Activated CD4-positive, alpha-beta T cell treated with anti-CD3 and anti-CD28 coated beads, Interleukin-10, Interleukin-2, amounts not matched to agents 100 ng/mL and 50 ng/mL, durations not matched to agents 16 hours and 8 hours (primary cell): ENCODE data around the gene DNM2.
"Not testable (repeated sequence)": the region's sequence is repeated elsewhere in the genome, so short reads cannot be mapped to it uniquely, and the experiment has no call there.

Source experiments
- DNase-seq: peaks from one replicate; pipeline ENCODE4 v3.0.0-alpha.2; 2020

Gene DNM2

DNA sequence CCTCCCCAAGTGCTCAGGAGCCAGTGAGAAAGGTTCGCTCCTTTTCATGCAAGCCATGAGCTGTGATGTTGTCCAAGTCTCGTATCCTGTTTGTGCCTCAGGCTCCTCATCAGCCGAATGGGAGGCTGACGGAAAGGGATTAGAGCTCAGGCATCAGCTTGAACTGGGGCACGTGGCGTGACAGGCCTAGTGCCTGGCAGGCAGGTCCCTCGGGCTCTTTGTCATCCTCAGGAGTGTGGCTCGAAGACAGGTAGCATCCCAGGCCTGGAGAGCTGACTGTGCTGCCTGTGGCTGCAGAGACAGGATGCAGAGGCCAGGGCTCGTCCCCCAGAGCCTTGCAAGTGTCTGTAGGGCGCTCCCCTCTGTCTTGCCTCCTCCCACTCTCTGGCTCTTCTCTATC is 38.5 kb downstream of the DNM2 start:
- no peak for DNase-seq

DNA sequence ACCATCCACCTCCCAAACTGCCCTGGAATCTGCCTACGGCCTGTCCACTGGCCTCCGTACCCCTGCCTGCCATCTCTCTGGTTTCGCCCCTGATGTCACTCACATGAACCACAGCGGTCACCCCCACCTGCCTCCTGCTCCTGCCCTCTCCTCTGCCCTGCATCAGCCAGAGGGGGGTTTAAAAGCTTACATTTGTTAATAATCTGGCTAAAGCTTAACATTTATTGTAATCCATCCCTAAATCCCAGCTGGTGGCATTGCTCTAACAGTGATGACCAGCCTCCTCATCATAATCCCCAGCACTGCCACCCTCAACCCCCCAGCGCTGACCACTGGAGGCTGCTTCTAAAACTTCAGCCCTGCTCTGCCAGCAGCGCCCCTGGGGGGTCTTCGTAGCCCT is 38.9 kb downstream of the DNM2 start:
- no peak for DNase-seq

DNA sequence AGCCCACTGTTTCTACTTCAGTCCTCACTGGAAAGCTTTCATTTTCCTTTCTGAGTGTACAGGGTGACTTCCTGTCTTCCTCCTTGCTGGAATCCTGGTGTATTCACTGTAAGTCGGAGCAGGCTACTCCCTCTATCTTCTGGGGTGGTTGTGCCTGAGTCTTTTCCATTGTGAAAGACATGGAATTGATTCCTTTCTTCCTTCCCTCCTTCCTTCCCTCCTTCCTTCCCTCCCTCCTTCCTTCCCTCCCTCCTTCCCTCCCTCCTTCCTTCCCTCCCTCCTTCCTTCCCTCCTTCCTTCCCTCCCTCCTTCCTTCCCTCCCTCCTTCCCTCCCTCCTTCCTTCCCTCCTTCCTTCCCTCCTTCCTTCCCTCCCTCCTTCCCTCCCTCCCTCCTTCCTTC is 40.2 kb downstream of the DNM2 start:
- DNase-seq = not testable (repeated sequence)

DNA sequence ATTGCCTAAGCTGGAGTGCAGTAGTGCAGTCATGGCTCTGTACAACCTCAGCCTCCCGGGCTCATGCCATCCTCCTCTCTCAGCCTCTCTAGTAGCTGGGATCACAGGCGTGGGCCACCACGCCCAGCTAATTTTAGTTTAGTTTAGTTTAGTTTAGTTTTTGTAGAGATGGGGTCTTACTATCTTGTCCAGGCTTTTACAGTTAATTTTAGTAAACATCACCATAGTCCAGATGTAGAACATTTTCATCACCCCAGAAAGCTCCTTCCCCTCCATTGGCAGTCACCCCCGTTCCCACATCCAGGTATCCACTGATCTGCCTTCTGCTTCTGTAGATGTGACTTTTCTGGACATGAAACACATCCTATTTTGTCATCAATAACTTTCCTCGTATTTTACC is 41.1 kb downstream of the DNM2 start:
- DNase-seq = no peak

DNA sequence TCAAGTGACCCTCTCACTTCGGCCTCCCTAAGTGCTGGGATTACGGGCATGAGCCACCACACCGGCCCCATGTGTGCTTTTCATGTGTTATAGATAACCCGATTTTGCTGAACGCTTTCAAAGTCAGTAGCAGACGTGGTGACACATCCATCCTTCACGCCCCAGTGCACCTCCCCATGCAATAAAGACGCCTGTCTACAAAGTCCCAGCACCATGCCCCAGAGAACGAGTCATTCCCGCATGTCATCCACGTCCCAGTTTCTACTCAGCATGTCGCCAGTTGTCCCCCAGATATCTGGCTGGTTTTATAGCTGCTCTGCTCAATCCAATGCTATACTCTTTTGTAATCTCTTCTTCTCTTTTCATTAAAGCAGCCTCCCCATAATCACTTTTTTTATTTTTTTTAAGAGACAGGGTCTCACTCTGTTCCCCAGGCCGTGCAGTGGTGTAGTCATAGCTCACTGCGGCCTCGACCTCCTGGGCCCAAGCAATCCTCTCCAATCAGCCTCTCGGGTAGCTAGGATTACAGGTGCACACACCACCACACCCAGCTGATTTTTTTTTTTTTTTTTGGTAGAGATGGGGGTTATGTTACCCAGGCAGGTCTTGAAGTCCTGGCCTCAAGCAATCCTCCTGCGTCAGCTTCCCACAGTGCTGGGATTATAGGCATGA is 42.5 kb downstream of the DNM2 start:
- DNase-seq = peak; percentile 45

DNA sequence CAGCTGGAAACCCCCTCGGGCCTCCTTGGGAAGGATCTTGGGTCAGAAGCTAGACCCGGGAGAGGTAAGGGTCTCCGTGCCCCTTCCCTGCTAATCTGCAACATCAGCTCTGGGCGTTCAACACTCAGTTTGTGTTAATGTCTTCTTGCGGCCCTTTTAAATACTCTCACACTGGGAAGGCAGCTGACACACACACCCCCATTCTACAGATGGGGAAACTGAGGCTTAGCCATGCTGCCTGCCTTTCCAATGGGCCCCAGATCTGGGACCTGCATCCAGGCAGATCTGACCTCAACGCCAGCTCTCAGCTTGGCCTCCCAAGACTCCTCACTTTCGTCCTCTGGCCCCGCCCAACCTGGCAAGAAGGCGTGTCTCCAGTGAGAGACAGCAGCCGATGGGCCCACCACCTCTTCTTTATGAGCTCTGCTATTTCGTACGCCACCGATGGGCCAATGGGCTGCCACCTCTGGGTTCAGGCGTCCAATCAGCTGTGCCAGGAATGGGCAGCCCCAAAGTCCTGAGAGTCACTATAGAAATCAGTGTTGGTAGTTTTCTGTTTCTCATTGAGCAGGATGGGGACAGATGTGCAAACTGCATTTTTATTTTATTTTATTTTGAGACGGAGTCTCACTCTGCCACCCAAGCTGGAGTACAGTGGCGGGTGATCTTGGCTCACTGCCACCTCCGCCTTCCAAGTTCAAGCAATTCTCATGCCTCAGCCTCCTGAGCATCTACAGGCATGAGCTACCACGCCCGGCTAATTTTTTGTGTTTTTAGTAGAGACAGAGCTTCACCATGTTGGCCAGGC is 43.8 kb downstream of the DNM2 start:
- DNase-seq = no peak

DNA sequence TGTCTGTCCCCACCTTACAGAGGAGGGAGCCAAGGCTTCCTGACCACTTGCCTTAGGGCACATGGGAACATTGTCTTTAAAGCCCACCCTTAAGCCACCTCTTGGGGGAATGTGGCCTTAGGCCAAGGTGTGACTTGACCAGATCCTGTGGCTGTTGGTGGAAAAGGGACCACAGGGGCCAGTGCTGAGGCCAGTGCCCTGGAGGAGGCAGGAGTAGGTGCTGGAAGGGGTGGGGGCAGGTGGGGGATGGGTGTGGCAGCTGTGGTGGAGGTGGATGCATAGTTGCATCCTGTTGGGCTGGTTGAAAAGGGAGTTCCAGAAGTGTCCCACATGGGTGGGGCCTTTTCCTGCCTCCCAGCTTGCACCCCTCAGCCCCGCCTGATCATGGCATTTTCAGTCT is 44.8 kb downstream of the DNM2 start:
- peak; percentile 41 for DNase-seq

DNA sequence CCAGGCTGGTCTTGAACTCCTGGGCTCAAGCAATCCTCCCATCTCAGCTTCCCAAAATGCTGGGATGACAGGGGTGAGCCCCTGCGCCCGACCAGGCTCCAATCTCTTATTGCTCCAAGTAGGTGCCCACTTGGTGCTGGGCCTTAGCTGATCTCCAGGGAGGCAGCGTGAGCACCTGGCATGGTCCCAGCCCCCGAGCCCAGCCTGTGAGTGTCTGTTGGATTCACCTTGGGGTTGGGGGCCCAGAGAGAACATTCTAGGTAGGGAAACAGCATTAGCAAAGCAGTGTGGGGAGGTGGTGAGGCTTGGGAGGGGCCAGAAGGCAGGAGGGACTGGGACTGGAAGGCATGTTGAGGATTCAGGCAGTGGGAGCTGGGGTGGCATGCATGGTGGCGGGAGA is 45.5 kb downstream of the DNM2 start:
- no peak for DNase-seq

DNA sequence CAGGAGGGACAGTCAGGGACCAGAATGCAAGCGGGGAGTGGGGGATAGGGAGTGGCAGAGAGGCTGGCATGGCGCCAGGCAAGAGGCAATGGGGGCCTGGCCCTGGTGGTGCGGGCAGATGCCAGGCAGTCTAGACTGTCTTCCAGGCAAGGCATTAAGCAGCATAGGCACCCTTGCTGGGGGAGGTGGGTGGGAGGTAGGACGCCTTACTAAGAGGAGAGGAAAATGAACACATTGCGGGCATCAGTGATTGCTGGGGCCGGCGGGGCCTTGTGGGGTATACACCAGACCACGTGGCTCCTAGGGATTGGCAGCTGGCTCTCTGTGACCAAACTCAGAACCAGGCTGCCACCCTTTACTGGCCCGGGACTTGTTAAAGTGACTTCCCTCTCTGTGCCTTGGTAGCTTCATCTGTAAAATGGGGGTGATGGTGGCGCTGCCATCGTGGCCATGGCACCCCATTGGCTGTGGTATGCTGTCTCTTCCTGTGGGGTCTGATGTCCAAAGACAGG is 46.0 kb downstream of the DNM2 start:
- DNase-seq = no peak

DNA sequence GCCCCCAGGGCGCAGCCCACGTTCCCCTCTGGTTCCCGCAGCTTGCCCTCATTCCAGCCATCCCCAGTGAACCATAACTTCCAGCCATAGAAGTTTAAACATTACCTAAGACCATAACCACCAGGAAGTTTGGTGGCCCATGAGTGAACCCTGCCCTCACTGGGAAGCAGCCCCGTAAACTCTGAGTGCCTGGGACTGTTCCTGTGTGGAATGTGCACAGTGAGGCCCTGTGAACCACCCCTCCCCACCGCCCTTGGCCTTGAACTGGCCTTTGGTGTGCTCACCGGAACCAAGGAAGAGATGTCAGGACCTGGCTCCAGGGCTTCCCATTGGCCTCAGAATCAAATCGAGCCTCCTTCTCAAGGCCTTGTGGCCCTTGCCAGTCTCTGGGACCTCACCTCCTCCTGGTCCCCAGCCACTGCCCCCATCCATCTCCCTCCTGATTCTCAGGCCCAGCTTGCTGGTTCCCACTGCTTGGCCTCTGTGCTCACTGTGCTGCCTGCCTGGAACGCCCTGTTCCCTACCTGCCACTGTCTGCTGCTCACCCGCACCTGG is 46.5 kb downstream of the DNM2 start:
- DNase-seq = no peak

DNA sequence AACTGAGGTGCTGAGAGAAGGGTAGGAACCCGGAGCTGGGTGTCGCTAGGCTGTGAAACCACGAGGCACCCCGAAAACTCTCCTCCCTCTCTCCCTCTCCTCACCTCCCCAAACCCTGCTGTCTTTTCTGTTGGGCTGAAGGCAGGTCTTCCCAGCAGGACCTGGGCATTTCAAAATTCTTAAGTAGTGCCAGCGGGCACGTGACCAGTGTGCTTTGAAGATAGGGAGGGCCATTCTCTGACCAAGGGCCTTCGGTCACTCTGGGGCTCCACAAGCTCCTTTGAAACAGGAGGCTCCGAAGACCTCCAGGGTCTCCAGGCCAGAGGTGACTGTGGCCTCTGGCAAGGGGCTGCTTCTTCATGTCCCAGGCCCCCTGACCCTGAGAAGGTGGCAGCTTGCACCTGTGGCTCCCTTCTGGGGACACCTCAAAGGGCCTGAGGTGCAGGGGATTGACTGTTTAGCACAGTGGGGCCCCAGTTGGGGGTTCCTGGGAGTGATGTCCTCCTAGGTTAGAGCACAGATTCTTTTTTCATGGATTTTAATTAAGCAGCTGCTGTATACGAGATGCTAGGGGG is 48.3 kb downstream of the DNM2 start:
- DNase-seq = no peak

DNA sequence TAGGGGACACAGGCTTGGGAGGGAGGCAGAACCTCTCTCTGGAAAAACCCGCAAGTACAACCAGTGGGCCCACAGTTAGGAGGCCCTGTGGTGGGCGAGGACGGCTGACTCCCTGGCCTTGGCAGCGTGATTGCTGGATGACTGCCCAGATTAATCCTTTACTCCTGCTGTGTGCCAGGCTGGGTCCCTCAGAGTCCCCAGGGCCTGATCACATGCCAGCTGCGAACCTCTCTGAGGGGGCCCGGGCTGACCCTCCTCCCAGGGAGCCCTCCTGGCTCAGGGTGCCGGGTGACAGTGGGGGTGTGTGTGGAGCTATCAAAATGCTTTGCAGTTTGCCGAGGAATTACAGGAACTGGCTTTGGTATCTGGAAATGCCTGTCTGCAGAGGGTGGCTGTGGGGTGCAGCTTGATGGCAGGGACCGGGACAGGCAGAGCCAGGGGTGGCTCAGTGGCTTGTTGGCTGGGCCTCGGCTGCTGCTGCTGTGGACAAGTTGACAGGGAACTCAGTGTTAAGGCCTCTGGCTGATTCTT is 48.9 kb downstream of the DNM2 start:
- no peak for DNase-seq

DNA sequence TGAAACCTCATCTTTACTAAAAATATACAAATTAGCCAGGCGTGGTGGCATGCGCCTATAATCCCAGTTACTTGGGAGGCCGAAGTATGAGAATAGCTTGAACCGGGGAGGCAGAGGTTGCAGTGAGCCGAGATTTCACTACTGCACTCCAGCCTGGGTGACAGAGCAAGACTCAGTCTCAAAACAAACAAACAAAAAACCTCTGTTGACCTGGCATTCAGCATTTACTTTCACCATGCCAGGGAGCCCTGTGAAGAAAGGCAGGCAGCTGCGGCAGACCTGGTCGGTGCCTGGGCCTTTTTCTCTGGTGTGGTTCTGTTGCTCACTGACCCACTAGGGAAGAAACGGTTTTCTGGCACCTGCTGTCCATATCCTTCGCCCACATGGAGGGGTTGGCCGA is 49.8 kb downstream of the DNM2 start:
- DNase-seq = no peak

DNA sequence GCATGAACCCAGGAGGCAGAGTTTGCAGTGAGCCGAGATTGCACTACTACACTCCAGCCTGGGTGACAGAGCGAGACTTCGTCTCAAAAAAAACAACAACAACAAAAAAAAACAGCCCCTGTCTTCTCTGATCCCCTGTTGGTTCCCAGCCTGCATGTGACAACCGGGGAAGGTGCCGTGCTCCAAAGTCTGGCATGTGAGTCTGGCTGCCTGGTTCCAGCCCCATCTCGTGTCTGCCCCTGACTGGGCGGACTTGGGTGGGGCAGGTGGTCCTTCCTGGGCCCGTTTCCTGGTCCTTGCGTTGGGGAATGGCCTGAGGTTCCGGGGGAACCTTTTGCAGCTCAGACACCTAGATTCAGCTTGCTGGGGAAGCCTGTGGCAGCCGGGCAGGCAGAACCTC is 50.5 kb downstream of the DNM2 start:
- DNase-seq = no peak

DNA sequence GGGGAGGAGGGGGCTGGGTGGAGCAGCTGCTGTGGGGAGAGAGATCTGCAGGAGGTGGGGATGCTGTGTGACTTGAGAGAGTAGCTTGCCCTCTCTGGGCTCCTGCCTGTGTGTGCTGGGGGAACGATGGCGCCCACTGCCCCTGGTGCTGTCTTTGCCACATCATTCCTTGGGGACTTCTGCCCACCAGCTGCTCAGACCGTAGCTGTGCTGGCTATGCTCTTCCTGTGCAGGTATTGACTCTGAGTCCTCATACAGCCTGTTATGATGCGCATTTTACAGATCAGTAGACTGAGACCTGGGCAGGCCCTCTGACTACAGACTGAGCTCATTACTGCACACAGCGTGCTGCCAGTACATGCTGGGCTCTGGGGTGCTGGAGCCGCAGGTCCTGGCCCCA is 51.1 kb downstream of the DNM2 start:
- no peak for DNase-seq

DNA sequence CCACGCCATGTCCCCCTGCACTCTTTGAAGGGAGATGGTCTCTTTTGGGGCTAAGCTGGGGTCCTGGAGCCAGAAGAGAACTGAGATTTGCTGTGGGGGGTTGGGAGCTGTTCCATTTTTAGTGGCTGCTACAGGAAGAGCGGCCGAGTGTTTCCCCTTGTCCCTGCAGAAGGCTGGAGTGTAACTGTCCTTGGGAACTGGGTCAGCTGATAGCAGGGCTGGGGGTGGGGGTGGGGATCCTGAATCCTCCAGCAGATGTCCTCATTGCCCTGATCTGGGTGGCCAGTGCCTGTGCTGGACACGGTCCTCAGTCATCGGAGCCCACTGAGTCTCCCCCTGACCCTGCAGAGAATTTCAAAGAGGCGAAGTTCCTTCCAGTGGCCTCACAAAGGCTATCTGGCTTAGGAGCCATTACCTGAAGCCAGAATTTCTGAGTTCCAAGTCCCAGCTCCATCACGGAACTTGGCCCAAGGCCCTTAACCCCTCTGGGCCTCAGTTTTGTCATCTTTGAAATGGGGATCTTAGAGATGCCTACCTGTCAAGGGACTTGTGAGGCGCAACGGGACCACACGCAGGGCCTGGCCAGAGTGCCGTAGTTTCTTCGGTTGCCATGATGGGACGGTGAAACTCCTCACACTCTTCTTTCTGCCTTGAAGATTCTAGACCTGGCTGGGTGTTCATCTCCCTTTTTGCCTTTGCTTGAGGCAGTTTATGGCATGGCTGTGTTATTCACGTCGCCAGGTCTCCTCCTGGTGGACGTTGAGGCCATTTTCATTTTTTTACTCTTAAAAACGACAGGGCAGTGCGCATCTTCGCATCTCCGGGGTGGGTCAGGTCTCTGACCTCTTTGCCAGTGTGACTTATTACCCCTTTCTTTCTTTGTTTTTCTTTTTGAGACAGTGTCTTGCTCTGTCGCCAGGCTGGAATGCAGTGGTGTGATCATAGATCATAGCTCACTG is 51.9 kb downstream of the DNM2 start:
- no peak for DNase-seq

DNA sequence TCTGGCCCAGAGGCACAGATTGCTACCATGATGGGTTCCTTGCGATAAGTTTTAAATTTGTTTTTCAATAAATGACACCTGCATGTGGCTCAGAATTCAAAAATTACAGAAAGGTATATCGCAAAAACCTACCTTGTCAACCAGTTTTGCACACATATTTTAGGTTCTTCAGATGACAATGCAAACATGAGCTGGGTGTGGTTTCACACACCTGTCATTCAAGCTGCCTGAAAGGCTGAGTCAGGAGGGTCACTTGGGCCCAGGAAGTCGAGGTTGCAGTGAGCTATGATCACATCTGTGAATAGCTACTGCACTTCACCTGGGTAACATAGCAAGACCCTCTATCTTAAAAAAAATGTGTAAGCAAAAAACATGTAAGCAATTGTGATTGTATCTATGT is 56.1 kb downstream of the DNM2 start:
- DNase-seq = peak; percentile 52

DNA sequence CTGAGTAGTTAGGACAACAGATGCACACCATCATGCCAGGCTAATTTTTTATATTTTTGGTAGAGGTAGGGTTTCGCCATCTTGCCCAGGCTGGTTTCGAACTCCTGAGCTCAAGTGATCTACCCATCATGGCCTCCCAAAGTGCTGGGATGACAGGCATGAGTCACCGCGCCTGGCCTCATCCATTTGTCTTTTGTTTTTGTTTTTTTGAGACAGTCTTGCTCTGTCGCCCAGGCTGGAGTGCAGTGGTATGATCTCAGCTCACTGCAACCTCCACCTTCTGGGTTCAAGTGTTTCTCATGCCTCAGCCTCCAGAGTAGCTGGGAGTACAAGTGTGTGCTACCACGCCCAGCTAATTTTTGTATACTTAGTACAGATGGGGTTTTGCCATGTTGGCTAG is 57.0 kb downstream of the DNM2 start:
- DNase-seq = no peak

DNA sequence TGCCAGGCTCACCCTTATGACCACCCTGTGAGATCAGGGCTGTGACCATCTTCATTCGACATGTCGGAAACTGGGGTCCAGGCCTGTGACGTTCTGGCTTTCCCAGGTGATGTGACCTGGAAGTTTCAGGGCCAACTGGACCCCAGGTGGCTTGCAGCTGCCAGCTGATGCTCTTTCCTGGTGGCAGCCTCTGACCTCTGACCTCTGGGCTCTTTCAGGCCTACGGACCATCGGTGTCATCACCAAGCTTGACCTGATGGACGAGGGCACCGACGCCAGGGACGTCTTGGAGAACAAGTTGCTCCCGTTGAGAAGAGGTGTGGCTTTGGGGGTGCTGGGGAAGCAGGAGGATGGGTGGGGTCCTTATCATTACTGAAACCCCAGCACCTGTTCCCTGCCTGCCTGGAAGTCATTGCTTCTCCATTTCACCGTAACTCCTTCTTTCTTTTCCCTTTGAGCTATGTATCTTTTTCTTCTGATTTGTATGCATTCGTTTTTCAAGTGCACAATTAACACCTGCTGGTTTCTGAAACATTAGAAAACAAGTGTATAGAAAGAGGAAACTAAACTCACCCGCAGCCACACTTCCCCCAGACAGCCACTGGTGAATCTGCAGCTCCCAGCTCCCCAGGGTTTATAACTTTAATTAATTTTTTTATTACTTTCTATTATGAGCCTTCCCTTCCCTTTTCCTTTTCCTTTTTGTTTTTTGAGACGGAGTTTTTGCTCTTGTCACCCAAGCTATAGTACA is 59.2 kb downstream of the DNM2 start:
- DNase-seq = no peak

DNA sequence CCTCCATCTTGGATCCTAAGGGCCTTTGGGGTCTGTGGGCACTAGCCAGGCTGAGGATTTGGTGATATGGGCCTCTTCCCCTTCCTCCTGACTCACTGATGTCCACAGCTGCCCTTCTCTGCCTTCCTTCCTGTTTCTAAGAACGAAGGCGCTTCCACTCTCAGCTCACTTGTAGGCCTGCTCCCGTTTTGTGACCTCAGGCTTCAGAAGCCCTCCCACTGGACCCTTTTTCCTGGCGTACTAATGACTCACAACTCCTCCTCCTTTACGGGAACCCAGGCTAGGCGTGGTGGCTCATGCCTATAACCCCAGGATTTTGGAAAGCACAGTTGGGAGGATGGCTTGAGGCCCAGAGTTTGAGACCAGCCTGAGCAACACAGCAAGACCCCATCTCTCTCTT is 62.5 kb downstream of the DNM2 start:
- DNase-seq = no peak

DNA sequence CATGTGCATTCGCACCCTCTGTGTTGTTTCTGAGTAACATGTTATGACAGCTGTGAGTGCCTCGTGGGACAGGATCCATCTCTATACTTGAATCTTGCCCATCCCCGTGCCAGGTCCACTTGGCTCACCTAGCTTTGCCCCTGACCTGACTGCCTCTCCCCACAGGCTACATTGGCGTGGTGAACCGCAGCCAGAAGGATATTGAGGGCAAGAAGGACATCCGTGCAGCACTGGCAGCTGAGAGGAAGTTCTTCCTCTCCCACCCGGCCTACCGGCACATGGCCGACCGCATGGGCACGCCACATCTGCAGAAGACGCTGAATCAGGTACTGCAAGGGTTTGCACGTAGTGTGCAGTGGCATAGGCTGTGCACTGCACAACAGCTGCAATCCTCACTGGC is 64.9 kb downstream of the DNM2 start:
- no peak for DNase-seq

DNA sequence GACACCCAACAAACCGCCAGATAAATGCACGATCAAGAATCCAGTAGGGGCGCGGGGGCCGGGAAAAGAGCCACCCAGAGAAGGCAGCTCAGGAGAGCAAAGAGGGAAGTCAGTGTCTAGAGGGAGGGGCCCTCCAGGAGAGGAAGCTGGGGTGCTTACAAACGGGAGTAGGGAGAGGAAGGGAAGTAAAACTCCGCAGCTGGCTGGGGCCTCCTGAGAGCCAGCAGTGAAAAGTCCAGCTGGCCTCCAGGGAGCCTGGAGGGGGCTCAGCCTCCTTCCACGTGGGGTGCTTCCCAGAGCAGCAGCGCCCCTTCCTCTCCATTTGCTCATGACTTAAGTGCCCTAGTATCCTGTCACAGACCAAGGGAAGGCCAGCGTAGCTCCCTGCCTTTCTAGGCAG is 66.4 kb downstream of the DNM2 start:
- DNase-seq = no peak
